HG03175 (cell line): ENCODE data around the gene ODAD3.
"Not testable (repeated sequence)": the region's sequence is repeated elsewhere in the genome, so short reads cannot be mapped to it uniquely, and the experiment has no call there.

ENCODE experiments used
- ATAC-seq: cut with Tn5 transposase; IDR thresholded peaks from one replicate; pipeline ENCODE4 v1.9.1; 2021; ENCODE audit warnings: mild to moderate bottlenecking, moderate library complexity; ENCODE audit not compliant: unreplicated experiment

Gene ODAD3

DNA sequence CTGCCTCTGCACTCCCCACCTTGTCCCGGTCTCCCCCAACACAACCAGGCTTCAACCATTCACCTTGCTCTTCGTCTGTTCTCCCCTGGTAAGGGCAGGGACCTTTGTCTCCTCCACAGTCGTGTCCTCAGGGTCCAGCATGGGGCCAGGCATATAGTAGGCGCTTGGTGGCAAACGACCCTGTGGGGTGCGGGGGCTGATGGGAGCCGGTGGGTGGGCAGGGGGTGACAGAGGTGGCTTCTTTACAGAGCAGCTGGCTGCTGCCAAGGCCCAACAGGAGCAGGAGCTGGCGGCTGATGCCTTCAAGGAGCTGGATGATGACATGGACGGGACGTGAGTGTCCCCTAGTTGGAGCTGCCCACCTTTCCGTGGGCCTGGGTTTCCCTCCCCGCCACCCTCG lies 10.2 kb upstream of the ODAD3 start:
- ATAC-seq: no peak

DNA sequence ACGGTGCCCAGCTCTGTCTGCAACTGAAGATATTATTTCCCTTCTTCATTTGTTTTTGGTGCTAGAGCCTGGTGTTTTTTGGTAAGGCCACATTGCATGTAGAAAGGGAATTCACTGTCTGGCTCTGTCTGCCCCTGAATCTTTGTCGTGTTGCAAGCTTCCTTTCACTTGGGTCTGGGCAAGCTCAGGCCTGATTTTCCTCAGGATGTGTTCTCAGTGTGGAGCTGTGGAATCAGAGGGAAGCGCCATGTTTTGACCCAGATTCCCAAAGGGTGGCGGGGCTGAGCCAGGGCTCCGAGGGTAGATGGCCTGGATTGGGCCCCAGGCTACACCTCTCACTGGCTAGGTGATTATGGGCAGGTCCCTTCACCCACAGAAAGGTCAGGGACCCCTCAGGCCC lies 9.1 kb upstream of the ODAD3 start:
- ATAC-seq: no peak

DNA sequence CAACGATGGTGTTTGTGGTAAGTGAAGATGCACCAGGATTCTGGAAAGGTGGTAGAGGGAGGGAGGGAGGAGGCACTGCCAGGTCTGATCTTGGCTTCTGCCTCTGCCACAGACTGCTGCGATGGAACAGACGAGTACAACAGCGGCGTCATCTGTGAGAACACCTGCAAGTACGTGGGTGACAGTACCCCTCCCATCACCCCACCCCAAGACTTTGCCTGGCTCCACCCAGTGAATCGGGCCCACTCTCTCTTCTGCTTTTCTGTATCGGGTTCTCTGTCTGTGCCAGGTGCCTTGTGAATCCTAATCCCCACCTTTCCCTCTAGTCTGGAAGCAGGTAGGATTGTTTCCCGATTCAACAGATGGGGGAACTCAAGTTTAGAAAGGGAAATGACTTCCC lies 3.0 kb upstream of the ODAD3 start:
- no peak for ATAC-seq

DNA sequence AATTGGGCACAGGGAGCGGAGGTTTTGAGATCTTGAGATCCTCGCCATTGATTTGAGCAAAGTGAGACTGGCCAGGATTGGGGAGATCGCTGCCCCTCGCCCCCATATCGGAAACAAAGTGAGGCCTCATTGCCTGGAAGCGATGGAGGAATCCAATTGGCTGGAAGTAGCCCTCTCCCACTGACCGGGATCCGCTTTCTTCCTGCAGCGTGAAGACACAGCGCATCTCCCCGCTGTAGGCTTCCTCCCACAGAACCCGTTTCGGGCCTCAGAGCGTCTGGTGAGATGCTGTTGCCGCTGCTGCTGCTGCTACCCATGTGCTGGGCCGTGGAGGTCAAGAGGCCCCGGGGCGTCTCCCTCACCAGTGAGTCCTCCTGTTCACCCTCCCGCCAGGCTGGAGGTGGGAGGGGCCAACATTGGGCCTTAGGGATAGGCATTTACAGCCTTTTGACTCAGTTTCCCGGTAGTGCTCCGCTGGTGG lies 952 bp upstream of the ODAD3 start:
- ATAC-seq: no peak

DNA sequence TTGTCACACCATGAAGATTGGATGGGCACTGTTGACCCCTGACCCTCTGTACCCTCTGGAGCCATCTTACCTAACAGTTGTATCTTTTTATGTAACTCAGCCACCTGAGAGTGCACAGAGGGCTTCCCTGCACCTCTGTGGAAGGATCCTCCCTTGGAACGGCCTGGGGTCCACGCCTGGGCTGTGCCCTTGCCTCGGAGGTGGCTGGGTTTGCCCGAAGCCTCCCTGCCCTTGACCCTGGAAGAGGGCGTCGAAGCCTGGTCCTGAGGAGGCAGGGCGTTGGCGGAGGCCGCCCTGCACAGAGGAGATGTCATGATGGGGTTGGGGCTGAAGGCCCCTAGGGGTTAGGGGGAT lies 241 bp downstream of the ODAD3 start:
- ATAC-seq: peak; percentile 14

DNA sequence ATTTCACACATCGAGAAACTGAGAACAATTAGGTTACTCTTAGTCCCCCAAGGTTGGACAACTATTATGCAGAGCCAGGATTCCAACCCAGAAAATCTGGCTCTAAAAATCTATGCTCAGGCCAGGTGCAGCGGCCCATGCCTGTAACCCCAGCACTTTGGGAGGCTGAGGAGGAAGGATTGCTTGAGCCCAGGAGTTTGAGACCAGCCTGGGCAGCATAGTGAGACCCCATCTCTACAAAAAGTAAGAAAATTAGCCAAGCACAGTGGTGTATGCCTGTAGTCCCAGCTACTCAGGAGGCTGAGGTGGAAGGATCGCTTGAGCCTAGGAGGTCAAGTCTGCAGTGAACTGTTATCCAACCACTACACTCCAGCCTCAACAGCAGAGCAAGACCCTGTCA lies 1.4 kb downstream of the ODAD3 start:
- ATAC-seq: not testable (repeated sequence)

DNA sequence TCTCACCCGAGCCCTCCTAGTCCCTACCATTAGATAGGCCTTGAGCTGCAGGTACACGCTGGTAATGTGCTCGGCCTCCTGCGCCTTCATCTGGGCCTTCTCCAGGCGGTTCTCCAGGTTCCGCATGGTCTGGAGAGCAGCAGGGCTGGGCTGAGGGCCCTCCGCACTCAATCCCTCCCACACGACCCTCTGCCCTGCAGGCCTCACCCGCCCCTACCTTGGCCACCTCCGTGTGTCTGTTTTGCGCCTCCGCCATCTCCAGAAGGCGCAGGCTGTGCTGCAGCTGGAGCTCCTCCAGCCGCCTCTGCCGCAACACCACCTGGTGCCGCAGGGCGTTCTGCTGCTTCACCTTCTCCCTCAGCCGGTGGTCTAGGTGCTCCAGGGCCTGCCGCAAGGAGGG lies 8.3 kb downstream of the ODAD3 start:
- ATAC-seq: no peak

DNA sequence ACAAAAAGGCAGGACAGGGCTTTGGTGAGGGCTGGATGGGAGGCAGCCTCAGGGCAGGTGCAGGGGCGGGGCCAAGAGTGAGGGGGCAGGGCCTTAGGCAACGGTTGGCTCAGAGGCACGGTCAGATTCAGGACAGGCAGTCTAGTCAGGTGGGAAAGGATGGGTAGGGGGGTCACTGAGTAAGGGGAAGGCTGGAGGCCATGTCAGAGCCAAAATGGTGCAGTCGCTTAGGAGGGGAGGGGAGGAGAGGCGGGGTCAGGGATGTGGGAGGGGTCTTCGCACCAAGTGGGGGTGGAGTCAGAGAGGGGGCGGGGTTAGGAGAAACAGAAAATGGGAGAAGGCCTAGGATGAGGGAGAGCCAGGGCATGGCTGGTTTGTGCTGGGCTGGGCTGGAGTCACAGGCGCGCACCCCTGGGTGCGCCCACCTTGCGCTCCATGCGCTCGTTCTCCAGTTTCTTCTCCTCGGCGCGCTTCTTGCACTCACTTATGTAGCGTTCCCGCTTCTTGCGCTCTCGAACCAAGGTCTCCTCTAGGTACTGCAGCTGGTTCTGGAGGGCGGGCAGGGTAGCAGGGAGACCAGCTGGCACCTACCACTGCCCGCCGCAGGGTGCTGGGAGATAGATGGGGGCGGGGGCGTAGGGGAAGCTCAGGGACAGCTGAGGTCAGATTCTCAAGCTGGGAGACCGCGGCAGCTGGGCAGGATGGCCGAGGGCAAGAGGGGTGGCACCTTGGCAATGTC lies 9.0 kb downstream of the ODAD3 start:
- no peak for ATAC-seq

DNA sequence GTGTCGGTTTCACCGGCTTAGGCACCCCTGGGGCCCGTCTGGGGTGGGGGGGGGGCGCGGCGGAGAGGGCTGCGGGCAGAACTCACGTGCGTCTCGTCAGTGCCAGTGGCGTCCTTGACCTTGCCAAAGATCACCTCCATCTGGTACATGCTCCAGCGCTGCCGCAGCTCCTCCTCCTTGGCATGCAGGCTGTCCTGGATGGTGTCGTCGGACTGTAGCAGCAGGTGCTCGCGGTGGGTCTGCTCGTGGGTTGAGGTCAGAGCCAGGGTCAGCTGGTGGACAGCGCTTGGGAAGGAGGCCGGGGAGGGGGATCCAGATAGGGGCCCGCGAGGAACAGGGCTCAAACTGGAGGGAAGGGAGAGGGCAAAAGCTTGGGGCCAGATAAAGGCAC lies 11.1 kb downstream of the ODAD3 start:
- no peak for ATAC-seq

DNA sequence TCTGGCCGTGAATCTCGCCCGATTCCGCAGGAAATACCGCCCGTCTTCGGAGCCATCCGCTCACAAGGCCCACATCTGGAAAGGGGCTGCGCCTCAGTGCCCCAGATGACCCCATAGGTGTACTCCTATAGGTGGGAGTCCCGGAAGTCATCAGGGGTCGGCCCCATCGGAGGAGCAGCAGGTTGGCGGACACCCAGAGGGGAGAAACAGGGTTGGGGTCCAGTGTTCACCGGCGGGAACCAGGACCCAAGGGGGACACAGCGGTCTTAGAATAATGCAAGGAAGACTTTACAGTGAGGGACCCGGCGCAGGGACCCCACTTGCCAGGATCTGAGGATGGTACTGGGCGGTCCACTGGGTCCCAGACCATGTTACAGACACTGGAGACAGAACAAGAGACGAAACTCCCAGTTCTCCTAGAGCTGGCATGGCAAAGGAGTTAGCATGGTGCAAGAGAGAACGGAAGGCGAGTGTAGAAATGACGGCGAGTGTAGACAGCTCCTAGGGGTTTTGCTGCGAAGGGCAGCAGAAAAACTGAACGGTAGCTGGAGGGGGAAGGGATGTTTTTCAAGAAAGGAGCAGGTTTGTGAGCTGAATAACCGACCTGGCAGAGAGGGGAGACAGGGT lies 11.6 kb downstream of the ODAD3 start:
- ATAC-seq: no peak

DNA sequence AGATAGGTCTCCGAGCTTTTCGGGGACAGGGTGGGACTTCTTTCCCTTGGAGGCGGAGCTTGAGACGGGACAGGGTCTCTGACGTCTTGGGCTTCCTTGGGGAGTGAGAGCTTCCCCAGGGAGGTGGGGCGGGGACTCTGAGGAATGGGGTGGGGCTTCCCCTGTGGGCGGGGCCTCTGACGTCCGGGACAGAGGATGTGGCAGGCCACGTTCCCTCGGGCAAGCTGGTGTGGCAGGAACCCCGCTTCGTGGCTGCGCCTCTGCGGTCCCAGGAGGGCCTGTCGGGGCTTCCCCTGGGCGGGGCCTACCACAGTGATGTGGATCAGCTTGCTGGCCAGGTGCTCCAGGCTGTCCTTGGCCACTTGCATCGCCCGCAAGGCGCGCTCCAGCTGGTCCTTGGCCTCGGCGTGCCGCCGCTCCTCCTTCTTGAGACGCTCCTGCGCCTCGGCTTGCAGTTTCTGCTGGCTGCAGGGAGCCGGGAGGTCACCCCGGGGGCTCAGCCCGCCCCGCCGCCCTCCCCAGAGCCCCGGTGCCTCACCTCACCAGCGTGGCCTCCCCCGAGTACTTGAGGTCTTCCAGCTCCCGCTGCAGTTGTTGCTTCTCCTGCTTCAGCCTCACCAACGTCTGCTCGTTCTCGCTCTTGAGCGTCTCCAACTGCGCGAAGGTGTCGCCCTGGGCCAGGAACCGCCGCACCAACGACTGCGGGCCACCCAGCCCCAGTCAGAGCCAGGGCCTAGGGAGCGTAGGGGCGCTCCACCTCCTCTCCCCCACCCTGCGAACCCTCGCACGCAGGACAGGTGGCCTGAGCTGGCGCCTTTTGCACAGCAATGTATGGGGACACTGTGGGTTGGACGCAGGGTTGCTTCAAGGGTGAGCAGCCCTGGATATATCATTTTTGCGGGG lies 12.5 kb downstream of the ODAD3 start:
- ATAC-seq: peak; percentile 54

DNA sequence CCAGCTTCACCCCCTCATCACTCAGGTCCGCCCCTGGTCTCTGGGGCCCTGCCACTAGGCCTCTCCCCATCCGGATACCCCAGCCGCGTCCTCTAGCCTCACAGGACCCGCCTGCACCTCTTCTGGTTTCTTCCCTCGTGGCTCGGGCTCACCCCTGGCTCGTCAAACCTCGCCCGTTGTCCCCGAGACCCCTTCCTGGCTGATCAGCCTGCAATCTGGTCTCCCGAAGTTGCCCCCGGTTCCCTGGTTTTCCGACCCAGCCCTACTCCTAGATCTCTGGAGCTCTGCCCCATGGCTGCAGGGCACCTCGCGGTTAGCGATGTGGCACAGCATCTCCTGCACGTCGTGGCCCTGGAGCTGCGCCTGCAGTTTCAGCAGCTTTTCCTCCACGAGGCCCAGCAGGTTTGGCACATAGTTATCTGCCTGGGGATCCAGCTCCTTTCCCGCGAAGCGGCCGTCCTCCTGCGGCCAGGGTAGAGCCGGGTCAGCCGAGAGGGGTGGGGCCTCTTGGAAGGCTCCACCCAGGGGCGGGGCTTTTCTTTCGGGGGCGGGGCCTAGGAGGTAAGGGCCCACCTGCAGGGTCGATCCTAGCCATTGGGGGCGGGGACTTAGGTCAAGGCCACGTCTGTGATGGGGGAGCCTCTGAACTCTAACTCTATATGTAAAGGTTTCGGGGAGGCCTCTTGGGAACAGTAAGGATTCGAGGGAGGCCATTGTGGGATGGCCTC lies 13.4 kb downstream of the ODAD3 start:
- peak; percentile 43 for ATAC-seq

DNA sequence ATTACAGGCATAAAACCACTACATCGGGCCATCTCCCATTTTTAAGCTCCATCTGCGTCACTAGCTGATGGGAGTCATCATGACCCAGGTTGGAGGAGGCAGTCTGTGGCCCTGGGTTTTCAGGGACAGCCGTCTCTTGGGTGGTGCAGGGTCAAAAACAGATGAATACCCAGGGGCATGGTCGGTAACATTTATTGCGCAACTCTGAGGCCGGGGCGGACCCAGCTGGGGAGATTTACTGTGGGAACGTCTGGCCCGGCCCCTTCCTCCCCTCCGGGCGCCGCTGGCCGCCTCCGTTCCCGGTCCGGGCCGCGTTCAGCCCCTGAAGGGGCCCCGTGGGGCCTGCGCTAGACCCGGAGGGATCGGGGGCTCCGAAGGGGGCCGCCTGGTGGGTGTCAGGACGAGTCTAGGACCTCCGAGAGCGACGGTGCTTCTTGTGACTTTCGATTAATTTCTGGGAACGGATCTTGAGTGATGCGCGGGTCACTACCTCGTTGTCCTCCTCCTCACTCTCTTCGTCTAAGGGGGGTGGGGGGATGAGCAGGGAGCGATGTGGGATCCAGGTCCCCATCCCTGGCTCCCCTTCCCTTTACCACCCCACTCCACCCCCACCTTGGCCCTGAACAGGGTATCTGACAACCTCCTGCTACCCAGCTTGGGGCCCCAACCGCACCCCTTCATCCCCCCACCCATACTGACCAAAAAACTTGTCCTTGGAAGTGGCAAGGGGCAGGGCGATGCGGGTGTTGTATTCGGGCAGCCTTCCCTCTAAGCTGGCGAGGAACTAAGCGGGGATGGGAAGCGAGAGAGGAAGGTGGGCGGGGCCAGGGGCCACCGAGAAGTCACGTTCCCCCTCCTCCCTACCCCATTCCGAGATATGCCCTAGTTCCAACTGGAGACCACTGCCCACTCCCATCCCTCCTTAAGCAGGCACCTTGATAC lies 14.2 kb downstream of the ODAD3 start:
- ATAC-seq: no peak

DNA sequence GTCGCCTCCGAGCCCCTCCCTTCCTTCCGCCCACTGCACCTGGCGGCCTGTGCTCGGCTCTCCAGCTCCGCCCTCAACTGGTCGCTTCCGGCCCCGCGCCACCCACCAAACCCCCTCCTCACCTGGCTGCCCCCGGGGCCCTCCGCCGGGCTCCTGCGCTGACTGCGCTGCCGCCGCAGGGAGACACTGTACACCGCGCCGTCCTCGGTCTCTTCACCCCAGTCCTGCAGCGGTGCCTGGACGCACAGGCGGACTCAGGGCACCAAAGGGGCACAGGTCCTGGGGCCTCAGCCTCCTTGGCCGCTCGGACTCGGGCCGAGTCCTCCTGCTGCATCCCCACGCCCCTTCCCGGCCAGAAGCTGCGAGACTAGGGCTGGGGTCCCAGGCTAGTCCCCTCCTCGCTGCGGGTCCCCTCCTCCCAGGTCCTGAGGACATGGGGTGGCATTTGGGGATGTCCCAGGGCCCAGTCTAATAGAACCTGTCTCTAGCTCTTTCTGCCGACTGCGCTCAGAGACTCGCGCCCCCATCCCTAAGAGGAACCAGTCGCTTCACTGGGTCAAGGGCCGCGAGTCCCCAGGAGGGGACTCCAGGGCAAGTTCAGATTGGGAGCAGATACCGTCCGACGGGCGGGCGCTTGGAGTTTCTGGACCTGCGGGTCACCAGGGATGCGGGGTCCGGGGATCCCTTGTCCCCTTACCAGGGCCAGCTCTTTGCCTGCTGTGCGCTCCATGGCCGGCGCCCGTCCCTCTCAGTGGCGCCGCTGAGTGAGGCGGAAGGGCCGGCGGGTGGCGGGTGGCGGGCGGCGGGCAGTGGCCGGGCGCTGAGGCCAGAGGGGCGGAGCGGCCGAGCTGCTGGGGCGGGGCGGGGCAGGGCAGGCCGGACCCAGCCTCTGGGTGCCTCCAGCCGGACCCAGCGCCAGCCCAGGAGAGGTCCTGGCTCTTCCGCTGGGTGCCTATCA lies 16.1 kb downstream of the ODAD3 start, which contains the start of gene RGL3:
RGL3 (minus strand) TSS at position 766 of the 958 bp plus-strand sequence; CDS start at position 730, 36 bp downstream.
- ATAC-seq: no peak

DNA sequence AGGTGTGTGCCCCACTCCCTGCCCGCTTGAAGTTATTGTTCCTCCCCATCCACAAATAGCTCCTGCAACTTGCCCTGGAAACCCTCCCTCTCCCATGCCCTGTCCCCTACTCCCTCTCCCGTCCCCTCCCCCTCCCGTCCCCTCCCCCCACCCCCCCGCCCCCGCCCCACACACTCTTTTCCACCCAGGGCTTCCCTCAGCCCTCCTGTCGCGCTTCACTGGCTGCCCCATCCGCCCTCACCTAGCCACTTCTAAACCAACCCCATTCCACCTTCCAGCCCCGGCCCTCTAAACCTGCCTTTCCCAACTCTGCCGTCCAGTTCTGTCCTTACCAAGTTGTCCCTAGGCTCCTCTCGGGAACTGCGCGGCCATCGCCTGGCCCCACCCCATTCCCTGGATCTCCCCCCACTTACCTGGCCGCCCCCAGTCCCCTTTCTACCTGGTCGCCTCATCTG lies 16.8 kb downstream of the ODAD3 start:
- ATAC-seq: no peak

DNA sequence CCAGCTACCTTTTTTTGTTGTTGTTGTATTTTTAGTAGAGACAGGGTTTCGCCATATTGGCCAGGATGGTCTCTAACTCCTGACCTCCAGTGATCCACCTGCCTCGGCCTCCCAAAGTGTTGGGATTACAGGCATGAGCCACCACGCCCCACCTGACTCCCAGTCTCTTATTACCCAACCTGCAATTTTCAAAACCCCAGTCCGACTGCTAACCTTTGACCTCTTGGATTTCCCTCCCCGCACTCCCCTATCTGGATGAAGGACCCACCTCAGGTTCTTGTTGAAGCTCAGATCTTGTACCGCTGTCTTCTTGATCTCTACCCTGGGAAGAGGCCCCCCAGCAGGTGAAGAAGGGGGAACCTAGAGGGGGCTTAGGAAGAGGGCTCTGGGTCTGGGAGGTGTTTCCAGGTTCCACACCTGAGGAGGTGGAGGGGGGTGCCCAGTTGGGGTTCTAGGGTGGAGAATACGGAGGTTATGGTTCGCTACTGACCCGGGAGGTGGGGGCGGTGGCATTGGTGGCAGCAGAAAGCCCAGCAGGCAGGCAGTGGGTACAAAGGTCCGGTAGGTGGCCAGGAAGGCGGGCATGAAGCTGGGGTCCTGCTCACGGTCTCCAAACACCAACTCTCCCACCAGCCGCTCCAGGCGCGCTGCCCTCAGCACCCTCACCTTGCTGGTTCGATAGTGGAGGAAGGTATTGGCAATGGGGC lies 18.4 kb downstream of the ODAD3 start:
- no peak for ATAC-seq

DNA sequence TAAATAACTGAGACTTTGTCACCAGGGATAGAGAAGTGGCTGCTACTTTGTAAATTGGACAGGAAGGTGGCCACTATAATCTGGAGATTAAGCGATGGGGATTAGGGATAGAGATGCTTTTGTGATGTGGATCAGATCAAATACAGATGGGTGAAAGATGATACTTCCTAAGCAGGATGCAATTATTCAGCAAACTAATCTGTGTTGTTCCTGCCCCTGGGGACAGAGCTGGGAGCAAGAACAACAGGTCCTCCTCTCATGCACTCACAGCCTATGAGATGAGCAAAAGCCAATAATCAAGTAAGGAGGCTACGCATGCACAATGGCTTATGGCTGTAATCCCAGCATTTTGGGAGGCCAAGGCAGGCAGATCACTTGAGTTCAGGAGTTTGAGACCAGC lies 20.4 kb downstream of the ODAD3 start:
- ATAC-seq: no peak

DNA sequence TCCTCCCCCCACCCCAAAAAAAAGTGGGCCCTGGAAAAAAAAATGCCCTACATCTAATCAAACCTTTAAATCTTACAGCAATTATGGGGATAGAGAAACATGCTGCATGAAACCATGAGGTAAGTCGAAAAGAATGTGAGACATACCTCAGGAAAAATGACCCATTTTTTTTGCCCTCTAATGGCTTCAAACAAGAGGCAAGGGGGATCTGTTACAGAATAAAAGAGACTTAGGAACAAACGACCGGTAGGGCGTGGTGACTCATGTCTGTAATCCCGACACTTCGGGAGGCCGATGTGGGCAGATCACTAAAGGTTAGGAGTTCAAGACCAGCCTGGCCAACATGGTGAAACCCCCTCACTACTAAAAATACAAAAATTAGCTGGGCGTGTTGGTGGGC lies 24.2 kb downstream of the ODAD3 start:
- no peak for ATAC-seq
